ENCODE data around the gene ITPR1.
"Not testable (repeated sequence)": the region's sequence is repeated elsewhere in the genome, so short reads cannot be mapped to it uniquely, and the experiment has no call there.

The ITPR1 gene

DNA sequence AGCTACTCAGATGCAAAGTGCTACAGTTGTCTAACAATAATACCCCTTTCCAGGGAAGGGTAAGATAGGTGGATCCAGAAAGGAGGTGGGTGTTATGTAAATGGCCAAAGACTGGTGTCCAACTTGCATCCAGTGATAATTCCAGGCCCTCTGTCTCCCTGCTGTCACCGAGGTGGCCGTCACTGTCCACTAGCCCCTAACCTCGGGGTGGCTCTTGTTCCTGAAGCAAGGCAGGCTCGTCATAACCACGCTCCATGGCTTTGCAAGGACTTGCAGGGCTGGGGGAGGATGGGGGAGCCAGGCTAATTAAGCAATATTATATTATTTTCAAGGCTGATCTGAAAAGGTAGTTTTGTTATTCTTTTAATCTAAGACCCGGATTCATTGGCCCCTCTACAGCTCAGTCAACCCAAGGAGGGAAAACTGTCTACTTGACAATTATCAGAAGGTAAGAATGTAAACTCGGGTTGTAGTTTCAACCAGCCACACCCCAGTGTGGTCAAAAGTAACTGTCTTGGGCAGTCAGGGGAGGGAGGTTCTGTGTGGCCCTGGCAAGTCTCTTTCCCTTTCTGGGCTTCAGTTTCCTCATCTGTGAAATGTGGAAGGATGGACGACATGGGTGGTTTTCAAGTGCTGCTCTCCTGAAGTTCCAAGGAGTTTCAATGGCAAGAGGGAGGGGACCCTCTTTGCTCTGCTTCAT, 266.0 kb downstream of the ITPR1 start:
- DNase-seq (ENCODE audit: low read depth) = no peak

GRCh38 chr3:4759689-4760312, 266.7 kb downstream of the ITPR1 start:
- no peak for DNase-seq (ENCODE audit: low read depth)

DNA sequence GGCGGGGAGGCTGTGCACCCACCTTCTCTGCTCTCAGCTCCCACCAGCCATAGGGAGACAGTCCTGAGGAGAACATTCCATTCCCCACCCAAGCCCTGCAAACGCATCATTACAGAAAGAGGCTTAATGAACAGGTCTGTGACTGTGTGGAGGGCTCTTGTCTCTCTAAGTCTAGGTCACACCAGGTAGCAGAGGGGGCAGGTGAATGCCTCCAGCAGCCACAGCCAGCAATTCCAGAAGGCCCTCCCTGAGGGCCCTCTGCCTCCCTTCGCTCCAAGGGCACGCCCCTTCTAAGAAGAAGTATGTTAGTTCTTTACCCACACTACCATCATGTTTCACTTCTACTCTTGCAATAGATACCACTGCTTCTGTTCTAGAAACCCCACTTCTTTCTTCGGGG, 268.6 kb downstream of the ITPR1 start:
- no peak for DNase-seq (ENCODE audit: low read depth)

GRCh38 chr3:4762481-4763230, 269.5 kb downstream of the ITPR1 start:
- not testable (repeated sequence) for DNase-seq (ENCODE audit: low read depth)

DNA sequence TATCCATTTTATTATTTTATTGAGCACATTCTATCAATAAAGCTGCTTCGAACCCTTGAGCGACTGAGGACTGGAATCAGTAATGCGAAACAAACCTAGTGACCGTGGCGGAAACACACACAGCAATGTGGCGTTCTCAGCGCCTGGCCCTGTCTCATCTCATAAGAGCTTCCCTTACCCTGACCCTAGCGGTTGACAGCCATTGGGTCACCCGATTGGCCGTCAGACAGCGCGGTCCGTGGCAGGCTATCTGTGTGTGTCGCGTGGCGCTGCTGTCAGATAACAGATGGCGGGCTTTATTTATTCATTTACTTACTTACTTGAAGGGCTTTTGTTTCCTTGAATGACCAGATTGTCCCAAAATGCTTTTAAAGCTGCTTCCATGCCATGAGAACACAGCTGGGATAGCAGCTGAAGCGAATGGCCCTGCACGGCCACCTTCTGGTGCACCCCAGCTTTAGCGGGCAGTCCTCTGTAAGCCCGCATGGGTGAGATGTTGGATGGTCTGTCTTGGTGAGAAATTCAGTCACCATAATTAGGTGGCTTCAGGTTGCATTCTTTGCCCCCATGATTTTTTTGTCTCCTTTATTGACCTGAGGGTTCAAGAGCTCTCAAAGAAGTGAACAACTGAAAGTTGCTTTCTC, 270.6 kb downstream of the ITPR1 start:
- DNase-seq (ENCODE audit: low read depth) = no peak

GRCh38 chr3:4765212-4765611, 272.1 kb downstream of the ITPR1 start:
- no peak for DNase-seq (ENCODE audit: low read depth)

DNA sequence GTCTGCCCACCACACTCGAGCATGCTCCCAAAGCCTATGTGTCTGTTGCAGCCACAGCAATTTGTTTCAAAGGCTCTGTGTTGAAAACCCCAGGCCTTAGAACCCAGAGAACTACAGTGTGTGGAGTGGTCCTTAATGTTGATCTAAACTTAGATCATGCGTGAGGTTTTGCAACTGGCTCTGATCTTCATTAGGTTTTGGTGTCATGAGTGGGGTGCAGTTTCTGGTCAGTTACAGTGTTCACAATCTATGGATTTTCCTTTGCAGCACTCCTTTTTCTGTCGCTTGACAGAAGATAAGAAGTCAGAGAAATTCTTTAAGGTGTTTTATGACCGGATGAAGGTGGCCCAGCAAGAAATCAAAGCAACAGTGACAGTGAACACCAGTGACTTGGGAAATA, 273.1 kb downstream of the ITPR1 start:
- no peak for DNase-seq (ENCODE audit: low read depth)

DNA sequence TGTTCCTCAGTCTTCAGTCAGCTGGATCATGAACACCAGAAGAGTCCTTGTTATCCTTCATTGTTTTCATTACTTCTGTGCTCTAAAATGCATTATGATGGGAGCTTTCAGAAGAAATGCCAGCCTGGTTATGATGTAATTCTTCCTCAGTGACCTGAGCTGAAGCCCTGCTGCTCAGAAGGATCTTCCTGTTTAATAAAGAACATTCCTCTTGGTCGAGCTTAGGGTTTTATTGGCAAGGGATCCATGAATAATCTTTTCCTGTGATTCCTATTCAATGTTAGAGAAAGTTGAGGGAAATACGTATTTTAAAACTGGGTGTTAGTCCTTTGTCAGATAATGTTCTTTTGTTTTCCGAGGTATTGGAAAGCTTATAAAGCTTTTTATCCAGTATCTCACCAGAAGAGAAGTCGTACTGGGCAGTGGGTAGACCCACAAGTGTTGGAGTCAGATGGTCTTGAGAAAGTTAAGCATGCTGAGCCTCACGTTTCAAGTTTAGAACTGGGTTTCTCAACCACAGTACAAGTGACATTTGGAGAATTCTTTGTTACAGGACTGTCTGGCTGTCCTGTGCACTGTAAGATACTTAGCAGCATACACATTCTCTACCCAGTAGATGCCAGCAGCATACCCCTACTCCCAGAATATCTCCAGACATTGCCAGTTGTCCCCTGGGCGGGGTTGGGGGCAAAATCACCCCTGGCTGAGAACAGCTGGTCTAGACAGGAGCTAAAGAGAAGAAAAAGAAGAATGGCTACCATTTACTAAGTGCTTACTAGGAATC, 273.8 kb downstream of the ITPR1 start:
- DNase-seq (ENCODE audit: low read depth) = no peak

DNA sequence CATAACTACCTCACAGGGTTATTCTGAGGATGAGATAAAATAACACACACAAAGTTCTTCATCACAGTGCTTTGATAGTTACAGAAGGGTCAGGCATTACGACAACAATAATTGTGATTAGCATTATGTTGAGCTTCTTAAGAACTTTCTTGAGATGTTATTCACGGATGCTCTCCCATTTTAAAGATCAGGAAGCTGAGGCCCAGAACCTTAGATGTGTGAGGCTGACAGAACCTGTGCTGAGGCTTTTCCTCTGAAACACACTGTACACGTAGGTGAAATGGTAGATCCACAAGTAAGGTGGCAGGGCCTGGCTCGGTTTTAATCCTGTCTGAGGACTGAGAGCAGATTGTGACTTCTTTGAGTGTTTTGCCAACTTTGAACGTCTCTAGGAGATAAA, 274.9 kb downstream of the ITPR1 start:
- no peak for DNase-seq (ENCODE audit: low read depth)

DNA sequence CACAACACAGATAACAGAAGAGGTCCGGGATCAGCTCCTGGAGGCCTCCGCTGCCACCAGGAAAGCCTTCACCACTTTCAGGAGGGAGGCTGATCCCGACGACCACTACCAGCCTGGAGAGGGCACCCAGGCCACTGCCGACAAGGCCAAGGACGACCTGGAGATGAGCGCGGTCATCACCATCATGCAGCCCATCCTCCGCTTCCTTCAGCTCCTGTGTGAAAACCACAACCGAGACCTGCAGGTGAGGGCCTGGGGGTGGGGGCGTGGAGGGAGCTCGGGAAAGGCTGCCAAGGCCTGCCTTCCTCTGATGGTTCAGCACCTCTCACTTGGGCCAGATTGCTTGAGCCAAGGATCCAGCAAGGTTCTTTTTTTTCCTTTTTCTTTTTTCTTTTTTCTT, 275.4 kb downstream of the ITPR1 start:
- DNase-seq (ENCODE audit: low read depth) = no peak

- no peak for DNase-seq (ENCODE audit: low read depth)
These were observed 277.4 kb downstream of the ITPR1 start for GRCh38 chr3:4770561-4770960.

GRCh38 chr3:4771243-4771642, 278.1 kb downstream of the ITPR1 start:
- DNase-seq (ENCODE audit: low read depth) = no peak

DNA sequence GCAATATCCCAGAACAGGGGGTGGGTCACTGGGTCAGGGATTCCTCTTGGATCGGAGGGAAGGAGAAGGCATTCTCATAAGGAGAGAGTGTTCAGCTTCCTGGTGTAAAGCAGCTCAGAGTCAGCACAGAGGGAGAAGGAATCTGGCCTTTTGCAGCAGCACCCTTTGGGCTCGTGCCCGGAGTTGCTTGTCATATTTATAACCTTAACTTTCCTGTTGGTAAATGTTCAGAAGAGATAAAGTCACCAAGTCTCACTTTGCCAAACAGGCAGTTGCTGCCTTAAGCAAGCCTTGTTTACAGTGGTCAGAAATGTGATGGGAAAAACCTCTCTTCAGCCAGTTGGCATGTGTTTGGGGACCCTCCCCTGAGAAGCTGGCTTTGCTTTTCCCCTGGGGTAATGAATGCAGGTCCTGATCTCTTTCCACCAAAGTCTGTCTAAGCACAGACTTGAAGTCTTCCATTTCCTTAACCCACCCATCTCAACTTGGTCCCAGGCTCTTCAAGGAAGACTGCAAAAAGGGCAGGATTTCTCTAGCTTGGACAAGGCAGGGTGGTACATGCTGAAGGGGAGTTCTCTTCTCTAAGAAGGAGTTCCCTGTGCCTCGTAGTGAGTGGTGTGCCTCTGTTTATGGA, 279.1 kb downstream of the ITPR1 start:
- DNase-seq (ENCODE audit: low read depth) = peak; percentile 66

DNA sequence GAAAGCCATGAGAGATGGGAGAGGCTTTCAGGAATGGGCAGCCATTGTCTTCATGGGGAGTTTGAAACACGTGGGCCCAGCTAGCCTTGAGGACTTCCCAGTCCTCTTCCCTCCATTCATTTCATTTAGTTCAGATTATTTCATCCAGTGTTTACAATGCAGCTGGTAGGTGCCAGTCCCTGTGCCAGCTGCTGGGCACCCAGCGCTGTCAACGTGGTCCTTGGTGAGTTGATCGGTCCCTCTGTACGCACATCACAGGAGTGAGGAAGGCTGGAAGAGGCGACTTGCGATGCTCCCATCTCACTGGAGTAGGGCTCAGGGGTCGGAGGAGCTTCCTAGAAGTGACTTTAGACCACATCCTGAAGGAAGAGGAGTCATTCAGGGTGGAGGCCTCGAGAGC, 279.7 kb downstream of the ITPR1 start:
- DNase-seq (ENCODE audit: low read depth) = no peak

DNA sequence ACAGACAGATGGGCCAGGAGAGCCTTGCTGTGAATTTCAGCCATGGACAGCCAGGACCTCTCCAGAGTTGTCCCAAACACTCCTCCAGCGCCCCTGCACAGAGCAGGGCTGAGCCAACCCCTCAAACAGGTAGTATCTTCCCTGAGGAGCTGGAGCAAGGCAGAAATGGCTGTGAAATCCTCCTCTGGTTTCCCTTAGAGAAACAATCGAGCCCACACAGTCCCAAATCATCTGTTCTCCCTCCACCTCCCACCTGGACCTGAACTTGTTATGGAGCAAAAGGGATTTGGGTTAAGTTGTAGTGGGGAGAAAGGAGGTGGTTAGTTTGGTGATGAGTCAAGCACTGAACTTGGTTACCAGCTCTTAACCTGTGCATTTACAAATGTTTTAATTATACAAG, 280.4 kb downstream of the ITPR1 start:
- no peak for DNase-seq (ENCODE audit: low read depth)

GRCh38 chr3:4774531-4774930, 281.4 kb downstream of the ITPR1 start:
- DNase-seq (ENCODE audit: low read depth) = no peak

DNA sequence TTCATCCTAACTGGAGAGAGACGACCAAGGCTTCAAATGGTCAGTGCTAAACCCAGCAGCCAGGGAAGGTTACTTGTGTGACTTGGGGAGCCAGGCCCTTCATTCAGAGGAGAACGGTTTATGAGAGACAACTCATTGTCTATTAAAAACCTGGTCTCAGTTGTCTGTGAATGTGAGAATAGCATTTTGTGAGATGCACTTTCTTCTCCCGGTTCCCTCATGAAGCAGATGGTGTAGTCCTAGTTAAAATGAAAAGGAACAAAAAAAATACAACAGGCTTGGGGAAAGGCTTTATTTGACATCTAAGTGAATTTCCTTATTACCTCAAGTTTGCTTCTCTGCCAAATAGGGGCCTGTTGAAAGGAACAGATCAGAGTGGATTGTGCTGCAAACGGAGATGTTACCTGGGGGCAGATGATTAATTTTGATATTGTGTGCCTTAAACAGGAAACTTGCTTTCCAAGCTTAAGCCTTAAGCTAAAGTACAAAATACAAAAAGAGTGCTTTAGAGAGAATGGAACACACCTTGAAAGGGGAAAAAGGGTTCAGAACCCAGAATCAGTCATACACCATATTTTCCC, 283.3 kb downstream of the ITPR1 start:
- DNase-seq (ENCODE audit: low read depth) = no peak

- DNase-seq (ENCODE audit: low read depth) = peak; percentile 18
These were observed 283.9 kb downstream of the ITPR1 start for GRCh38 chr3:4776980-4777581.

DNA sequence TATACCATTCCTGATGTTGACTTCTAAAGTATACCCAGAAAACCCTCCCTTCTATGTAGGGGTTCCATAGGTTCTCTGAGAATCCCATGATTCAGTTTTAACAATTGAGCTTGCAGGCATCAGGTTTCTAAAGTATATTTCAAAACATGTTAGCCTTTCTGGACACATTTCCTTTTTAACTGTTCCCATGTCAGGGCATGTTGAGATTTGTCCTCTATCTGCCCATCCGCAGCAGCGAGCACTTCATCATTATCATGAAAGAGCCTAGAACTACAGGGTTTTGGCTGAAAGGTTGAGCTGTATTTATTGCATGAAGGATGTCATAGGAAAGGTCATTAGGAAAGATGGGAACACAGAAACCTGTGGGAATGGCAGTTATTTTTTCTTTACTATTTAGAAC, 285.0 kb downstream of the ITPR1 start:
- no peak for DNase-seq (ENCODE audit: low read depth)

DNA sequence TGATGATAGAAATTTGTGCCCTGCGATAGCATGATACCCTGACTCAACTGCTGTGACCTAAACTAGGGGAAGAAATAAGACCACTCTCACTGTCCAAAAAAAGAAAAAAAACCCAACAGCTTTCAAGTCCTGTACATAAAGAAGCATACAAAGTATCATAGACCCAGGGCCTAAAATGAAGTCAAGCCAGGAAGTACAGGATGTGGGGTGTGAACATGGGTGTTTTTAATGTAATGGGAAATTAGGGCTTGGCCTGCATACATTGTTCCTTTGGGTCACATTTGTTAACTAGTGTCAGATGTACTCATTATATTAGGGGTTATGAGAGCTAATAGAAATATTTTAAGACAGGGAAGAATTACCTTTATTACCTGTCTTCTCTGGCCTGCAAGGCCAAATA, 285.6 kb downstream of the ITPR1 start:
- DNase-seq (ENCODE audit: low read depth) = no peak

- no peak for DNase-seq (ENCODE audit: low read depth)
These were observed 287.4 kb downstream of the ITPR1 start for GRCh38 chr3:4780545-4780957.

Data from GM04503 (cell line).